Measurements from ENCODE around the gene CDC20. TPM values are rescaled to one million over a fixed set of nuclear protein-coding genes. Genes with fewer than 3 reads are reported as not detected.

Gene CDC20
- total and polyA plus RNA-seq, 4 donors, result 0.36 to 1.1 (median 0.84) TPM

DNA sequence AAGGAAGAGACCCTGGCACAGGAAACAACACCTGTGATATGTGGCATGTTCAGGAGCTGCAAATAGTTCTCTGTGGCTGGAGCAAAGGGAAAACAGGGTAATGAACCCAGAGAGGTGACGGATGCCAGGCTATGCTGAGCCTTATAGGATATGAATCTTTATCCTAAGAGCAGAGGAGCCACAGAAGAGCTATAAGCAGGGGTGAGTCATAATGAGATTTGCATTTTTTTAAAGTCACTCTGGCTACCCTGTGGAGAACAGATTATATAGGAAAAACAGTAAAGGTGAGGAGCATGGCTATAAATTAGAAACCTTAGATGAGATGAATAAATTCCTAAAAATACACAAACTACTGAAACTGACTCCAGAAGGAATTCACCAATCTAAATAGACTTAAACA, 34.0 kb upstream of the CDC20 start:
- Histone ChIP-seq H3K36me3 (ENCODE audit: control insufficient read depth in 1 of 2, insufficient read depth in 2 of 2, low read length in 1 of 2) (no peaks in the 10 kb centered on the region), H3K9me3 (ENCODE audit: control insufficient read depth, low read length) (peaks cover 3% of the 10 kb centered on the region), H3K4me1 (ENCODE audit: control insufficient read depth in 1 of 2, insufficient read depth in 2 of 2, low read length in 2 of 2) (no peaks in the 10 kb centered on the region), H3K27me3 (ENCODE audit: control insufficient read depth in 1 of 2, insufficient read depth in 2 of 2, low read length in 1 of 2) (no peaks in the 10 kb centered on the region), H3K27ac (ENCODE audit: low read depth in 1 of 2, low read length in 2 of 2) (no peak overlapping the region), H3K4me3 (ENCODE audit: low read length in 2 of 2) (no peak overlapping the region)
- 90 to 94% methylated on average over 1 of the region's 1 CpG for whole genome bisulfite sequencing, 2 donors
- intact Hi-C loops (cut with DNase I), result no loop called here
- ATAC-seq (ENCODE audit: low FRiP score) (no peak), DNase-seq (no peak)

GRCh38 chr1:43325381-43325780, 33.4 kb upstream of the CDC20 start:
- no peaks in the 10 kb centered on the region for H3K36me3 ChIP-seq (ENCODE audit: control insufficient read depth in 1 of 2, insufficient read depth in 2 of 2, low read length in 1 of 2)
- ATAC-seq (ENCODE audit: low FRiP score) (no peak), DNase-seq (no peak)
- peaks cover 3% of the 10 kb centered on the region for H3K9me3 ChIP-seq (ENCODE audit: control insufficient read depth, low read length)
- H3K27me3 ChIP-seq (ENCODE audit: control insufficient read depth in 1 of 2, insufficient read depth in 2 of 2, low read length in 1 of 2), result no peaks in the 10 kb centered on the region
- H3K4me1 ChIP-seq (ENCODE audit: control insufficient read depth in 1 of 2, insufficient read depth in 2 of 2, low read length in 2 of 2), result no peaks in the 10 kb centered on the region
- H3K27ac ChIP-seq (ENCODE audit: low read depth in 1 of 2, low read length in 2 of 2), result no peak overlapping the region
- H3K4me3 ChIP-seq (ENCODE audit: low read length in 2 of 2), result no peak overlapping the region
- intact Hi-C loops (cut with DNase I), result no loop called here

- no peak for ATAC-seq (ENCODE audit: low FRiP score)
- H3K4me1 ChIP-seq (ENCODE audit: control insufficient read depth in 1 of 2, insufficient read depth in 2 of 2, low read length in 2 of 2), result no peaks in the 10 kb centered on the region
- H3K27me3 ChIP-seq (ENCODE audit: control insufficient read depth in 1 of 2, insufficient read depth in 2 of 2, low read length in 1 of 2), result no peaks in the 10 kb centered on the region
- no peak overlapping the region for H3K27ac ChIP-seq (ENCODE audit: low read depth in 1 of 2, low read length in 2 of 2)
- WGBS, 2 donors, result 93 to 98% methylated on average over 1 of the region's 1 CpG
- H3K36me3 ChIP-seq (ENCODE audit: control insufficient read depth in 1 of 2, insufficient read depth in 2 of 2, low read length in 1 of 2), result no peaks in the 10 kb centered on the region
- no peak for DNase-seq
- intact Hi-C loops (cut with DNase I), result no loop called here
- H3K4me3 ChIP-seq (ENCODE audit: low read length in 2 of 2), result no peak overlapping the region
- H3K9me3 ChIP-seq (ENCODE audit: control insufficient read depth, low read length), result peaks cover 3% of the 10 kb centered on the region
Observed at GRCh38 chr1:43327549-43328292, 31.1 kb upstream of the CDC20 start.

GRCh38 chr1:43329995-43330751, 28.6 kb upstream of the CDC20 start:
- H3K9me3 ChIP-seq (ENCODE audit: control insufficient read depth, low read length), result no peaks in the 10 kb centered on the region
- H3K27ac ChIP-seq (ENCODE audit: low read depth in 1 of 2, low read length in 2 of 2), result no peak overlapping the region
- DNase-seq (peak; percentile 83 to 85), ATAC-seq (ENCODE audit: low FRiP score) (peak; percentile 73)
- no peak overlapping the region for H3K4me3 ChIP-seq (ENCODE audit: low read length in 2 of 2)
- WGBS, 2 donors, result 50 to 60% methylated on average over 6 of the region's 6 CpGs
- H3K36me3 ChIP-seq (ENCODE audit: control insufficient read depth in 1 of 2, insufficient read depth in 2 of 2, low read length in 1 of 2), result no peaks in the 10 kb centered on the region
- no peaks in the 10 kb centered on the region for H3K27me3 ChIP-seq (ENCODE audit: control insufficient read depth in 1 of 2, insufficient read depth in 2 of 2, low read length in 1 of 2)
- no peaks in the 10 kb centered on the region for H3K4me1 ChIP-seq (ENCODE audit: control insufficient read depth in 1 of 2, insufficient read depth in 2 of 2, low read length in 2 of 2)
- intact Hi-C loops (cut with DNase I), result no loop called here

DNA sequence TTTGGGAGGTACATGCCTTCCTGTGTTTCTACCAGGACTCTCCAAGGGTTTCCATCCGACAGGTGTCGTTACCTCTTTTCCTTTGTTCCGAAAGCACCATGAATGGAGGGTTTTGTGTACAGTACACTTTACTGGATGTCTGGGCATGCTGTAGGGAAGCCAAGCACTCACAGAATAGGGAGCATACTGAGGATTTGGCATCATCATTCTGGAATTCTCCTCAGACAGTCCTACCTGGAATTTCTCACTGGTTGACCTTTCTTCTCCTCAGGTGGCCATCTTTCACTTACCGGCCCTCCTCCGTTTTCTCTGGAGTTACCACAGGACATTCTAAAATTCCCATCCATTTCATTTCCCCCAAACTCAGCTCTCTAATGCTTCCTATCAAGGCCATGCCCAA, 27.1 kb upstream of the CDC20 start:
- Histone ChIP-seq H3K4me1 (ENCODE audit: control insufficient read depth in 1 of 2, insufficient read depth in 2 of 2, low read length in 2 of 2) (no peaks in the 10 kb centered on the region), H3K27me3 (ENCODE audit: control insufficient read depth in 1 of 2, insufficient read depth in 2 of 2, low read length in 1 of 2) (no peaks in the 10 kb centered on the region), H3K9me3 (ENCODE audit: control insufficient read depth, low read length) (no peaks in the 10 kb centered on the region), H3K27ac (ENCODE audit: low read depth in 1 of 2, low read length in 2 of 2) (no peak overlapping the region), H3K4me3 (ENCODE audit: low read length in 2 of 2) (no peak overlapping the region), H3K36me3 (ENCODE audit: control insufficient read depth in 1 of 2, insufficient read depth in 2 of 2, low read length in 1 of 2) (no peaks in the 10 kb centered on the region)
- WGBS, 2 donors, result 95 to 96% methylated on average over 5 of the region's 5 CpGs
- intact Hi-C loops (cut with DNase I), result no loop called here
- no peak for DNase-seq
- no peak for ATAC-seq (ENCODE audit: low FRiP score)

DNA sequence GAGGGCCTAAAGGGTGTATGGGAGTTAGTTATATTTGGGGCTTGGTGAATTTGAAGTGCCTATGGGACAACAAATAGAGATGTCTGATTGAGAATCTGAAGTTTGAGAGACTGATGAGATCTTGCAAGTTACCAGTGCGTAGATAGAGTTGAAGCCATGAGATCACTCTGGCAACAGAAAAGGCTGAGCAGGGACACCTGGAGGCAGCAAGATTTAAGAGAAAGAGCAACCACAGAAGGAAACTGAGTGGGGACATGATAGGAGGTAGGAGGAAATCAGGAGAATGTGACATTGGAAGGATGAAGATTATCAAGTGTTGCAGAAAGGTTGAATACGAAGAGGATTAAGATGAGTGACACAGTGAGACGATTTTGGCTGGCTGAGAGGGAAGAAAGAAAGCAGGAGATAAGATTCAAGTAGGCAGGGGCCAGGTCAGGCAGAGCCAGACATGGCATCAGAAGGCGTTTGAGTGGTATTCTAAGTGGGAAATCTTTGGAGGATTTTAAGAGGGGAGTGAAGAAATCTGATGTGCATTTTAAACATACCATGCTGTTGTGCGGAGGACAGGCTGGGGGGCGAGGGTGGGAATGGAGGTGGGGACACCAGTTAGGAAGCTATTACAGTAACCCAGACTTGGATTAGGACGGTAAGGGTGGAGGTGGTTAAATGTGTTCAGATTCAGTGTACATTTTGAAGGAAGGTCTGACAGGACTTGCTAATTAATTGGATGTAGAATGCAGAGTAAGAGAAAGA, 24.2 kb upstream of the CDC20 start:
- DNase-seq (peak in 1 of 2 donors; percentile 53), ATAC-seq (ENCODE audit: low FRiP score) (no peak)
- no peak overlapping the region for H3K4me3 ChIP-seq (ENCODE audit: low read length in 2 of 2)
- 79% methylated on average over 7 of the region's 7 CpGs for WGBS, 2 donors
- H3K27ac ChIP-seq (ENCODE audit: low read depth in 1 of 2, low read length in 2 of 2), result no peak overlapping the region
- no peaks in the 10 kb centered on the region for H3K9me3 ChIP-seq (ENCODE audit: control insufficient read depth, low read length)
- H3K4me1 ChIP-seq (ENCODE audit: control insufficient read depth in 1 of 2, insufficient read depth in 2 of 2, low read length in 2 of 2), result no peaks in the 10 kb centered on the region
- intact Hi-C loops (cut with DNase I), result no loop called here
- H3K36me3 ChIP-seq (ENCODE audit: control insufficient read depth in 1 of 2, insufficient read depth in 2 of 2, low read length in 1 of 2), result no peaks in the 10 kb centered on the region
- no peaks in the 10 kb centered on the region for H3K27me3 ChIP-seq (ENCODE audit: control insufficient read depth in 1 of 2, insufficient read depth in 2 of 2, low read length in 1 of 2)

GRCh38 chr1:43337588-43337987, 21.2 kb upstream of the CDC20 start, which contains the start of gene MPL:
Gene MPL (plus strand): TSS chr1:43337818. CDS start chr1:43337849, 31 bp downstream.
- intact Hi-C loops (cut with DNase I), result no loop called here
- no peak within 1 kb of the TSS for H3K4me3 ChIP-seq (ENCODE audit: low read length in 2 of 2)
- H3K9me3 ChIP-seq (ENCODE audit: control insufficient read depth, low read length), result no peaks in the 10 kb centered on the region
- H3K4me1 ChIP-seq (ENCODE audit: control insufficient read depth in 1 of 2, insufficient read depth in 2 of 2, low read length in 2 of 2), result no peaks in the 10 kb centered on the region
- no peak within 1 kb of the TSS for H3K27ac ChIP-seq (ENCODE audit: low read depth in 1 of 2, low read length in 2 of 2)
- no peaks in the 10 kb centered on the region for H3K27me3 ChIP-seq (ENCODE audit: control insufficient read depth in 1 of 2, insufficient read depth in 2 of 2, low read length in 1 of 2)
- ATAC-seq (ENCODE audit: low FRiP score) (no peak), DNase-seq (peak in 1 of 2 donors; percentile 53)
- no peaks in the 10 kb centered on the region for H3K36me3 ChIP-seq (ENCODE audit: control insufficient read depth in 1 of 2, insufficient read depth in 2 of 2, low read length in 1 of 2)
- 82 to 83% methylated on average over 3 of the region's 3 CpGs for WGBS, 2 donors

GRCh38 chr1:43338001-43338400, 20.8 kb upstream of the CDC20 start:
- H3K9me3 ChIP-seq (ENCODE audit: control insufficient read depth, low read length), result no peaks in the 10 kb centered on the region
- ATAC-seq (ENCODE audit: low FRiP score) (no peak), DNase-seq (peak in 1 of 2 donors; percentile 27)
- H3K4me3 ChIP-seq (ENCODE audit: low read length in 2 of 2), result no peak overlapping the region
- no peaks in the 10 kb centered on the region for H3K36me3 ChIP-seq (ENCODE audit: control insufficient read depth in 1 of 2, insufficient read depth in 2 of 2, low read length in 1 of 2)
- 85 to 87% methylated on average over 5 of the region's 5 CpGs for WGBS, 2 donors
- H3K4me1 ChIP-seq (ENCODE audit: control insufficient read depth in 1 of 2, insufficient read depth in 2 of 2, low read length in 2 of 2), result no peaks in the 10 kb centered on the region
- no peaks in the 10 kb centered on the region for H3K27me3 ChIP-seq (ENCODE audit: control insufficient read depth in 1 of 2, insufficient read depth in 2 of 2, low read length in 1 of 2)
- intact Hi-C loops (cut with DNase I), result no loop called here
- no peak overlapping the region for H3K27ac ChIP-seq (ENCODE audit: low read depth in 1 of 2, low read length in 2 of 2)

Data from aorta (tissue), 5 donors.